ENCODE measurements around the gene RCC2. TPM values are rescaled to one million over a fixed set of nuclear protein-coding genes. Genes with fewer than 3 reads are reported as not detected.

RCC2 gene
- total and polyA plus RNA-seq, 2 donors (not counting 3 experiments of a cell fraction or from before 2014, with no cell fraction given): 137 to 166 TPM

- no peaks in the 10 kb centered on the region for H3K79me2 ChIP-seq (ENCODE audit: control insufficient read depth, insufficient read depth, low read length)
- H3K9me1 ChIP-seq (replicated peaks; ENCODE audit: control insufficient read depth, extremely low read depth, insufficient read depth, low read length): no peaks in the 10 kb centered on the region
- H4K20me1 ChIP-seq (replicated peaks; ENCODE audit: control insufficient read depth, extremely low read depth, insufficient read depth, low read length): no peaks in the 10 kb centered on the region
- dilution Hi-C loops (cut with MboI; ENCODE audit: extremely low pct_ligation_motif_present, low sequenced_read_pairs): no loop called here
- H2AFZ ChIP-seq (ENCODE audit: low read depth, low read length): no peak overlapping the region
- BruUV-seq (replicated peaks): no TSS peak
- H3K4me1 ChIP-seq (ENCODE audit: control insufficient read depth, extremely low read depth, insufficient read depth, low read length): no peaks in the 10 kb centered on the region
- FAIRE-seq: no peak
- H3K4me3 ChIP-seq (replicated peaks in 1 of 3; ENCODE audit: insufficient read depth in 1 of 3, low read depth in 1 of 3, low read length in 3 of 3): no peak overlapping the region
- H3K36me3 ChIP-seq (ENCODE audit: control insufficient read depth in 2 of 2, extremely low read depth in 1 of 2, insufficient read depth in 2 of 2, low read length in 2 of 2): peaks cover 0 to under 1% of the 10 kb centered on the region in 2 experiments
- no peaks in the 10 kb centered on the region for H3K27me3 ChIP-seq (ENCODE audit: control insufficient read depth in 2 of 2, insufficient read depth in 2 of 2, low read length in 2 of 2)
- H3K4me2 ChIP-seq (ENCODE audit: insufficient read depth, low read length): no peak overlapping the region
- H3K9me3 ChIP-seq (replicated peaks; ENCODE audit: control insufficient read depth, insufficient read depth, low read length): no peaks in the 10 kb centered on the region
- intact Hi-C loops (cut with micrococcal nuclease): loop anchor here (10.0 kb wide), 1 partner anchor 166 kb away; no protein-coding TSS in a partner anchor
- ChIA-PET CTCF (no interaction called here), POLR2A (no interaction called here)
- H3K9ac ChIP-seq (replicated peaks; ENCODE audit: extremely low read depth, insufficient read depth, low read length): no peak overlapping the region
- no peak overlapping the region for H3K27ac ChIP-seq (ENCODE audit: insufficient read depth, low read depth, low read length)
- no peak for TF ChIP-seq CTCF (IDR thresholded peaks at IDR 0.05; ENCODE audit: extremely low read depth in 1 of 2, insufficient read depth in 1 of 2, low read depth in 1 of 2, low read length in 2 of 2)
- TF ChIP-seq FOS (IDR thresholded peaks at IDR 0.05; ENCODE audit: borderline replicate concordance, insufficient read depth, low read length): no peak
- TF ChIP-seq POLR2A (IDR thresholded peaks at IDR 0.05; ENCODE audit: low read depth, low read length): no peak
- no peak for TF ChIP-seq JUN (IDR thresholded peaks at IDR 0.05; ENCODE audit: borderline replicate concordance, insufficient read depth, insufficient read length, low read depth)
- no peak for TF ChIP-seq EZH2 (IDR thresholded peaks at IDR 0.05; ENCODE audit: borderline replicate concordance, low read depth, low read length, severe bottlenecking)
- TF ChIP-seq POLR2AphosphoS5 (IDR thresholded peaks at IDR 0.05; ENCODE audit: insufficient read depth, low read depth, low read length): no peak
- no peak for TF ChIP-seq MYC (IDR thresholded peaks at IDR 0.05; ENCODE audit: low read depth, low read length)
- no peak for TF ChIP-seq GATA2 (IDR thresholded peaks at IDR 0.05; ENCODE audit: insufficient read depth, insufficient read length, low read depth, low read length)
- TF ChIP-seq MAX (IDR thresholded peaks at IDR 0.05; ENCODE audit: insufficient read depth, insufficient read length): no peak
- no peak for DNase-seq (ENCODE audit: low read depth, low spot score)
Measured at GRCh38 chr1:17400725-17401341, 38.6 kb downstream of the RCC2 start.
